Right kidney (tissue), 1 donor: ENCODE results near the gene KIRREL3.

Source experiments
- DNase-seq: peaks from one replicate; pipeline ENCODE4 v3.0.0-alpha.2; 2016

KIRREL3 gene

DNA sequence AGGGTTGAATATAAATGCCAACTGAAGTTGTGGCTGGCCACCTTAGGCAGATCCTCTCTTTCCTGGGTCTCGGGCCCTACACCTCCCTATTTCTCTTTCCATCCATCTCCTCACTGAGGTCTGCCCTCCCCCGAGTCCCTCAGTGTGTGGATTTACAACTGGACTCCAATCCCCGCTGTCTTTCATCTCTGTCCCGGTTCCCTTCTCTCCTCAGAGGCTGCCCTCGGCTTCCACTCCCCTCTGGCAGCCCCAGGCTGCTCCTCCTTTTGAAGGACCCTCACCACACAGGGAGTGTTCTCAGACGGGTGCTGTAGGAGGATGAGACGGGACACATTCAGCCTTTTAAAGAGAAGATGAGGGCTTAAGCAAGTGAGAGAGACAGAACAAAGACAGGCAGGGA, 478.0 kb downstream of the KIRREL3 start:
- DNase-seq, result no peak

DNA sequence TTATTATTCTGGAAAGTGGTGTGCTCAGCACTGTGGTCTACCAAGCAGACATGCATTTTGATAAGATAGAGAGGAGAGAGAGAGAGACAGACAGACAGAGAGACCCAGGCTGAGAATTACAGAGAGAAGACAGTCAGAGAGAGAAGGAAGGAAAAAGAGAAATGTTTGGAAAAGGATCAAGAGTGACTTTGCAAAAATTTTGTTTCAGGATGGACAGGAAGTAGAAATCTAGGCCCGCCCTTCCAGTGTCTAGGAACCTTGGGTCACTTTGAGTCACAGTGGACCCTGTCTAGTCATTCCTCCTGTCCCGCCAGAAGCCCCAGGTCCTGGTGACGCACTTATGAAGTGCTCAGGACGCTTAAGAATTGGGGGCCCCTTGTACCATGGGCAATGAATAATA, 478.4 kb downstream of the KIRREL3 start:
- DNase-seq, result no peak

DNA sequence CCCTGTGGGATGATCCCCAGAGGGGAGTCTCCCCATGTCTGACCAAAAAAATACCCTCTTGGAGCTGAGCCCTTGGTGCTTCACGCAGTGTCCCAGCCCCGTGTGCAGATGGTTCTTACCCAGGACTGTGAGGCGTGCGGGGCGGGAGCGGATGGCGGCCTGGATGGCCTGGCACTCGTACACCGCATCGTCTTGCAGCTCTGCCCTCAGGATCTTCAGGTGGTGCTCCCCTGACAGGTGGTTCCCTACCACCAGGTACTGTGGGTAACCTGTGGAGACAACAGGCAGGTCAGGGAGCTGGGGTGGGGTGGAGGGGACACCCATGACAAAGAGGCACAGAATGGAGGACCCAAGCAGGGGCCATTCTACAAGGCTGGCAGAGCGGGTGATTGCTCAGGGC, 479.4 kb downstream of the KIRREL3 start:
- no peak for DNase-seq

DNA sequence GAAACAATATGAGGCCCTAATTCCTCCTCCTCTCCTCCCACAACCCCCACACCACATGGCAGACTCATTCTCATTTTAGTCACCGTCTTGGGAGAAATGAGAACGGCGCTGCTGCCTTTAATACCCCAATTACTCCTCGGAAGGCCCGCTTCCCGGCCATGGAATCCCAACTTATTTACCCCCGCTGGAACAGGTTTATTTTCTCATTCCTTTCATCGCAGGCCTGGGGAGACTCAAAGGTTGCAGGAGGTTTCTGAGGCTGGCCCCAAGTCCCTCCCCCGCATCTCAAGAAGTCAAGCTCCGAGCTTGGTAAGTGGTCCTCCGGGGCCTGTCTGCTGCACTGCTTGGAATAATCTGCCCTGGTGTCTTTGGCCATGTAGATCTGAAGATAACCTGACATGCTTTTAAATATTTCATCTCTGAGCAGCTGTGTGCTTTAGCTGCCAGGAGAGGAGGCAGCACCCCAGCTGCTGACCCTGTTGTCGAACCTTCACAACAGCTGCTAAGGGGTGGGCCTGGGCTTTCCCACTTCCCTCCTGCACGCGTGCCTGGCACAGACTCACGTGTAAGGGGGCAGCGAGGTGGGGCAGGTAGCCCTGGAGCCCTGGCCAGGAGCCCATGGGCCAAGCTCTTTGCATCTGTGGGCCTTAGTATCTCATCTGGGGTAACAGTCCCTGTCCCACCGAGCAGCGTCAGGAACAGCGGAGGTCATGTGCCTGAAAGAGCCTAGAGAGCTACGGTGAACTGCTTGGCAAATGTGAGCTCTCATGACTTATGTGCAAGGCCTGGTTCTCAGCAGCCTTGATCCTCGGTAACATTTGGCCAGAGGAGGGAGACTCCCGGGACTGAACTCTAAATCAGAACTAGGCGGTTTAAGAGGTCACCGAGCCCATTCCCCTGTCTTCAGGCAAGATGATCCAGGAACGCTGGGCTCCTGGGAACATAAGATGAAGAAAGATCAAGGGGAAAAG, 480.5 kb downstream of the KIRREL3 start:
- no peak for DNase-seq

DNA sequence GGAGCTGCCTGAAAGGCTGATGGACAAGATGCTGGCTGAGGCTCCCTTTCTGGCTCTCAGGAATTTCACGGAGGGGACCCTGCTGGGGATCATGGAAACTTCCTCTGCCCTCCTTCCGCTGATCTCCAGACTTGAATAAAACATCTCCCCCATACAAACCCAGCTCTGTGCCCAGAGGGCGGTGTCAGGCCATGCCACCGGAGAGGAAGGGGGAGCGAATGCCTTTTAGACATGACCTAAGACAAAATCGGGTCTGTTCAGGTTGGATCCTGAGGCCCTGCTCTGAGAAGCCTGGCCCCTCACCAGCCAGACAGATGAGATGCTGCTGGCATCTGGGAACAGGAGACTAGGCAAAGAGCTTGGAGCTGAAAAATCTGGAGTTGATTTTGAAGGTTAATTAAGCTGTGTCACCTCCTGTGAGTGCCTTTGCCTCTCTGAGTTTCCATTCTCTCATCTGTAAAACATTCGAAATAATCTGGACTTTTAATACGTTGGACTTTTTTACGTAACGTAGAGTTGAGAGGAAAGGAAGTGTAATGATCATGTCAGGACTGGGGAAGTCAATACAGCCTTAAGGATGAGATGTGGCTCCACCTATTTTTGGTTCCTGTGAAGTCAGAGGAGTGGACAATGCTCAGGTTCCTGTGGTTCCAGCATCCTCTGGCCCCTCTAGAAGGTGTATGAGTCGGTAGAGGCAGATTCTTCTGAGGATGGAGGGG, 481.4 kb downstream of the KIRREL3 start:
- no peak for DNase-seq

DNA sequence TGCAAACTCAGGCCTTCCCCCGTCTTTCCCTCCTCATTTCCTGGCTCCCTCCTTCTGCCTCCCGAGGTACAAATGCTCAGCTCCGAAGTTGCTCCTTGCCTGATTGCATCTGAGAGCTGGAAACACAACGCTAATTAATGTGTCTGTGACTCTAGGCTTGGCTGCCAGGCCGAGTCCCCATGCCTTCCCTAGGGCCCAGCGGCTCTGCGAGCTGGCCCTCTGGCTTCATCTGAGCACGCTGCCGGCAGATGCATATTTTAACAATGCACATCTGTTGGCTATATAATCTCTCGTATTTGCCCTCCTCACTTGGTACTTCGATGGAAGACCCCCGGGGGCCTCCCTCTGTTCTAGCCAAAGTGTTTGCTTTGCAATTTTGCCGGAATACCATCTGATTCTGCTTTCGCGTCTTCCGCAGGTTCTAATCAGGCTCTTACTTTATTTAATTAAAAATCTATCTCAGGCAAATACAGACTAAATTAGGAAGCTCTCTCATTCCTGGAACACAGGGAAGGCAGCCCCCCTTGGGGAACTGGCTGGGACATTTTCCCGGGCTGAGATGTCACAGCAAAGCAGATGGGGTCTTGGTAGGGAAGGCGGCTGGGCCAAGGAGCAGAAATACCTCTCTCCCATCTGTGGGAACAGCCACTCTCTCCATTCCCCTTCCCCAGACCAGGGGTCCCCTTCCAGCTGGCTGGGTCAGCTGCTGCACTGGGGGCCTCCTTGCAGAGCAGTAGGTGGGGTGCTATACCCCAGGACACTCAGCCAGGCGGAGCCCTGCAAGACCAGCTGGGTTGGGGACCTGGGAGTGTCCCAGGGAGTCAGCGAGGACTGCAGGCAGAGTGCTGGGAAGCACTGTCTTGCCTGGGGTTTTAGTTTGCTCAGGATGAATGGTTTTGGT, 482.2 kb downstream of the KIRREL3 start:
- DNase-seq, result no peak

DNA sequence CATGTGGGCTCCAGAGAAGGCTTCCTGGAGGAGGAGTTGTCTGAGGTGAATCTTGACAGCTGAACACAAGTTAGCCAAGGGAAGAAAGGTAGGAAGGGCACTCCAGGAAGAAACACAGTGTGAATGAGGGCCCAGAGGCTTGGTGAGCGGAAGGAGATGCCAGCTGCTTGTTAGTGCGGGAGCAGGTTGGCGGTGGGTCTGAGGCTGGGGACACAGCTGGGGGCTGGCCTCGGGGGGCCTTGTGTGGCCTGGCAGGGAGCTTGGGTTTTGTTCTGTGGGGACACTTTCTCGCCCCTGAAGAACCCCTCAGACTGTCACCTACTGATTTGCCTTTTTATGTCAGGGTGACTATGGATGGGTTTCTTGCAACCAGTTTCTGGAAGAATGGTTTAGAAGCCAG, 485.1 kb downstream of the KIRREL3 start:
- no peak for DNase-seq

DNA sequence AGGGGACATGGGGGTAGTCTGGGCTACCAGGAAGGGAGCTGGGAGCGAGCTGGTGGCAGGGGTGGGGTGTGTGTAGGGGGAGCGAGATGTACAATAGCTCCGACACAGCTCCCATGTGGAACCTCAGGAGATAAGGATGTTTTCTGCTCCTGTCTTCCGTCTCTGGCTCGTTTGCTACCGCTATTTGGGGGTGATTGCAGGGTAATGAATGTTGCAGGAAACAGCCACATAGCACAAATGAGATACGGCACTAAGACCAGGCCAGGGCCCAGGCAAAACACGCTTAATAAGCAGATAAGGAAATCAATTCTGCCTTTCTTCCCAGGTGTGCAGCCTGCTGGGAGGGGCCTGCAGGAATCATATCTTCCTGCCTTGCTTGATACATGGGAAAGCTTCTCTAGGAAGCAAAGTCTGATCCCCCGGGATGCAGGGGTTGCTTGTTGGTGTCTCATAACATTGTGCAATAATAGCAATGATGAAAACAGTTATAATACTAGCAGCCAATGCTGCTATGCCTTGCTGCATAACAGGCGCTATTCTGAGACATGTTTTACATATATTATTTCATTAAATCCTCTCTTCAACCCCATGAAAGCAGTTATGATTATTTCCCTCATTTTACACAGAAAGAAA, 486.4 kb downstream of the KIRREL3 start:
- no peak for DNase-seq

DNA sequence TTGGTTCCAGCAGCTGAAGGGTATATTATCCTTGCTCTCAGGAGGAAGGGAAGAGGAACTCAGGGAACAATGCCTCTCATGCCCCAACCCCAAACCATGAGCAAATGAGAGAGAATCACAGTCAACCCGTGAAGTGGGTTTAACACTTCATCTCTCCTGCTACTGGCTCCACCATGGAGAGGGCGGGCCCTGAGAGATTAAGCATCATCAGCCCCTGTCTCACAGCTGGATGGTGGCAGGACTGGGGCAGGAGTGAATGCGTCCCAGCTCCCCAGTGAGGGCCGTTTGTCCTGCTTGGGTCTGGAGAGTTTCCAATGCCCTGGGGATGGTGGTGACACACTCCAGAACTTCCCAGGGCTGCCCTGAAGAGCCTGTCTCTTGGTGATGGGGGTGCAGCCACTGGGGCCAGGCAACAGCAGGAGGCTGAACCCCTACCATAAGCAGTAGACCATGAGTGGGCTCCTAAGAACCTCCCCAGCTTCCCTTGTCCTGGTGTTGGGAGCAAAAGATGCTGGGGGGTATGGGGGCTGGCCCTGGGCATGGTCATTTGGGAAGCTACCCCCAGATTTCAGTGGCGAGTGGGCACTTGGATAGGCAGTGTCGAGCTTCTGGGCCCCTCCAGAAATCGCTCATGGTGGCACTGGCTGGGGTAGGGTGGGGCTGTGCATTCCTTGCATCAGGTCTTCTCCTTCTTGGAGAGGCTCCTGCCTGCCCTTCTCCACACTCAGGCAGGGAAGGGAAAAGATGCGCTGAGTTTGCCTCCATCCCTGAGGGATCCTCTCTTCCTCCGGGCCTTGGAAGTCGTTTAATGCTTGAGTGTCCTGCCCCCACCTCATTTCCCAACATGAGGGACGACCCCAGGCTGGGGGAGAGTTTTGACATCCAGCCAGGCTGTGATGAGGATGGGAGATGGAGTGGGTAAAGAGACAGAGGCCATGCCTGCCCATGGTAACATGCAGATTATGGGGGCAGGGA, 487.5 kb downstream of the KIRREL3 start:
- no peak for DNase-seq

DNA sequence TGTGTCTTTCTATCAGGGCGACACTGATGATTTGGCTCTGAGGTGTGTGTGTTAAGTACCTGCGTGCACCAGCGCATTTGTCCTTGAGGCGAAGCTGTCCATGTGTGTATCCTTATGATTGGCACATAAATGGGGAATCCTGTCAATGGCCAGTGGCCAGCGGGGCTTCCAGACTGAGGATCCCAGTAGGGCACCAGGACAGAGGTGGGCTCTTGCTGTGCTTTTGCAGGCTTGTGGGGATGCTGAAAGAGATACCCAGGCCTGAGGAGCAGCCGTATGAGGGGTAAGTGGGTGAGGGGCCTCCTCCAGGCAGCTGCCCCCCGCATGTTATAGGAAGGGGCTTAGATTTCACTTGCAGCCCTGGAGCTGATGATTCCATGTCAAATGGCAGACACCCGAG, 488.3 kb downstream of the KIRREL3 start:
- no peak for DNase-seq

DNA sequence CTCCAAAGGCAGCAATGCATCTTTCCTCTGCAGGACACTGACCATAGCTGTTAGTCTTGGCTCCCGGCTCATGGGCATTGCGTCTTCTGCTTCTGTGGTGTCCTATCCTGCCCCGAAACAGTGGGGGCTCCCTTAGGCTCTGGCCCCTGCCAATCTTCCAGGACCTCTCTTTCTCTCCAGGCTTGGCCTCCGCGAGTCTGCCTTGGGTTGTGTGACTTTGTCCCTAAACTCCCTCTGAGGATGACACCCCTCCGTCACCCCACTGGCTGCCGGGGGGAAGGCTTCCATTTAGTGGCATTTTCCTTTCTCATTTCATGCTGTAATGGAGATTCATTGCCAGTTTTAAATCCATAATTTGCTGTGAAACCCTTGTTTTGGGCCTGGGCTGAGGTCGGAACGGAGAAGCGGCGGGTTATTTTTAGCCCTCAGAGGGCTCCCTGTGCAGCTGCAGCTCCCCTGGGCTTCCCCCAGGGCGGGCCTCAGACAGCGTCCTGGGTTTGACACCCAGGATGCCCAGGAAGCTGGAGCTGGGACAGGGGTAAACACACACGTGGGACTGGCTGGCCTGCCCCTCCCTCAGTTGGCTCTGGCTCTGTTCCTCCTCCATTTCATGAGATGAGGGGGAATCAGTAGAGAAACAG, 489.0 kb downstream of the KIRREL3 start:
- no peak for DNase-seq

DNA sequence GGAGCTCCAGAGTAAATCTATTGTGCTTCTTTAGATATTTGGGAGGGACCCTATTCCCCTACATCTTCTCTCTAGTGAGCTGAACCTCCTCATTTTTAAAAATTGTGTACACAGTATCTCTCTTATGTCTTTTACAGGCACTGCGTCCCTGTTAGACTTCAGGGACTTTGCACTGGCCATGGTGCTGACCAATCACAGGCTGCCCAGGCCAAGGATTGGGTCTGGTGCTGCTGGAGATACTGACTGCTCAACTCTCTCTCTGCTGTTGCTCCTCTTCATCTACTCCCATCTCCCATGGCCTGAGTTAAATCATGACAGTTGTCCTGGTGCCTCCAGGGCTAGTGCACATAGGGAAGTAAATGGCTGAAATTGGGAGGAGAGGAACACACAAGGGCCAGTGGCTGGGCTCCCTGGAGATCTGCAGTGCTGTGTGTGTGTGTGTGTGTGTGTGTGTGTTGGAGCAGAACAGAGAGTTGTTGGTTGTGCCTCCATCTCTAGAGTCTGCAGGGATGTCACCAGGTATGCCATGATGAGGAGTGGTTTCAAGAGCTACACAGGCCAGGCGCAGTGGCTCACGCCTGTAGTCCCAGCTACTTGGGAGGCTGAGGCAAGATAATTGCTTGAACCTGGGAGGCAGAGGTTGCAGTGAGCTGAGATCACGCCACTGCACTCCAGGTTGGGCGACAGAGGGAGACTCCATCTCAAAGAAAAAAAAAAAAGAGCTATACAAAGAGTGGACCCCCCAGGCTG, 489.8 kb downstream of the KIRREL3 start:
- no peak for DNase-seq

DNA sequence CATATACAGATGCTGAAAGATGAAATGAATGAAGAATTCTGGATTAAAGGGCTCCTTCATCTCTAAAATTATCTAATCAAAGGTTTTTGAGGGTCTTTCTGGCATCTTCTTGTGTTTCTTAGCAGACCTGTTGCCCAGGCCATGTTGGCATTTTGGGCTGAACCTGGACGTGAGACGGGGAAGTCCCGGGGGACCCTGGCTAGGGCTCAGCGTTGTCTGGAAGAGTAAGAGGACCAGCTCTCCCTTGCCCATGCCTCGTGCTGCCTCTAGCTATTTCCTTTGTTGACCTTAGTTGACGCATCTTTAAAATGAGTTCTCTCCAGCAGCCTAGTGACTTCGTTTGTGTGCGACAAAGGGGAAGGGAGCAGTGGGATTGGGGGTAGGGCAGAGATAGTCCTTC, 492.9 kb downstream of the KIRREL3 start:
- DNase-seq, result no peak

DNA sequence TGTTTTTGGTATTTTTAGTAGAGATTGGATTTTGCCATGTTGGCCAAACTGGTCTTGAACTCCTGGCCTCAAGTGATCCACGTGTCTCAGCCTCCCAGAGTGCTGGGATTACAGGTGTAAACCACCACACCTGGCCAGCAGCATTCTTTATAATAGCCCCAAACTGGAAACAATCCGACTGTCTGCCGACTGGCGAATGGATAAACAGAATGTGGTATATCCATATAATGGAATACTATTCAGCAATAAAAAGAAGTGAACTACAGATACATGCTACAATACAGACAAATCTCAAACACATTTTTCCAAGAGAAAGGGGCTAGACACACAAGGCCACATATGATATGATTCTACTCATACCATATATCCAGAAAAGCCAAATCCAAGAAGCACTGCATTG, 493.8 kb downstream of the KIRREL3 start:
- no peak for DNase-seq

DNA sequence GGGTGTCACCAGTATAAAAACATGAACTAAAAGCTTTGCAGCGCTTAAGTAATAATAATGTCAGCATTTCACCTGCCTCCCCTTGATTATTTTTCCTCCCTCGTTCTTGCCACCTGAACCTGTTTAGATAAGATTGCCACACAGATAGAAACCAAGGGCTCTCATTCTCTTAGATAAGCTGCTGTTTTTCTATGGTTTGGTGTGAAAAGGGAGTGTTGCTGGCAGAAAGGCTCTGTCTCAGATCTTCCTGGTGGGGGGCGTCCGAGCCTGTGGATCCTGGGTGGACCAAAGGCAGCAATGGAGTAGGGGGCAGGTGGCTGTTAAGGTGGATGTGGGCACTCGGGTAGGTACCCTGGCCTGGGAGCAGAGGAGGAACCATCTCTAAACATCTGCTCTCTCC, 497.6 kb downstream of the KIRREL3 start:
- DNase-seq, result no peak

DNA sequence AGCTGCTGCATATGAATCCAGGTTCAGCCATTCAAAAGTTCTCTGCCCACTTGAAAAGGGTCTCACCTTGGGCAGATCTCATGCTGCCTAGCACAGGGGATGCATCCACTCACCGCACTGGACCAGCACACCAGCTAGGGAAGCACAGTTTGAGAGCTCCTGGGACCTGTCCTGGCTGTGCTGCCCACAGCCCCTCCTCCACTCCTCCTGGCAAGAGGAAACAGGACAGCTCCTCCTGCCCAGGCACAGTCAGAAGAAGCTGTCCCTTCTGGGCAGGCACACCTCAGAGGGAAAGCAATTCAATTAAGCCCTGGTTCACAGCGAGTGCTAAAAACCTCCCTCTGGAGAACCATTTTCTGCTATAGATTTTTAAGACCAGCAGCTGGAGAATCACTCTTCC, 498.4 kb downstream of the KIRREL3 start:
- no peak for DNase-seq

DNA sequence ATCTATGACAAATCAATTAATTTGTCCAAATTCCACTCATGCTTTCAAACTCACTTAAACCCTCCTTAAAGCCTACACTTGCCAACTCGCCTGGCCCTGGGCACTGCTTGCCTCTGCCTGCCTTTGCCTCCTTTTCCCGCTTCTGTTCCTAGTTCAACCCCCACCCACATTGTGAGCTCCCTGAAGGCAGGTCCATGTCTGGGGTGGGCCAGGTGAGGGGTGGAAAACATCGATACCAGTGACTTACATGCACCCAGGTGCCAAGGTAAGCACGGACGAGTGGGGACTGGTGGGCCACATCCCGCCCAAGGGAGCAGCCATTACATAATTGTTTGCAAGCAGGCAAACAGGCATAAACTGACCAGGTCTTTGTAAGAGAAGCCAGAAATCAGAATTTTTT, 498.9 kb downstream of the KIRREL3 start:
- no peak for DNase-seq

DNA sequence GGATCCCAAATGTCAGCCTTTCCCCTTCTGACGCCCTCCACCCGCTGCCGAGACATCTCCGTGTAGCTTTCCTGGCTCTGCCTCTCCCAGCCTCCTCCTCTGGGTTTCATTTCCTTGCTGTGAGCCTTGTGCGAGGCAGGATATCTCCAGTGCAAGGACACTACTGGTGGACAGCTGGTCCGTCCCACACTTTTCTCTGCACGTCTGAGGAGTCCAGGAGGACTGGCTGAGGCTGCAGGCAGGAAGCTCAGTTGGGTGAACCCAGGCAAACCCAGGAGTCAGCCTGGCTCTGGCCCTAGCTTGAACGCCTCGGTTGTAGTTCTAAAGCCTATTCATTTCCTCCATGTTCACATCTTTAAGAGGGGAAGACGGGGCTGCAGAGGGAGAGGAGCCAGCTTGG, 499.6 kb downstream of the KIRREL3 start:
- no peak for DNase-seq

DNA sequence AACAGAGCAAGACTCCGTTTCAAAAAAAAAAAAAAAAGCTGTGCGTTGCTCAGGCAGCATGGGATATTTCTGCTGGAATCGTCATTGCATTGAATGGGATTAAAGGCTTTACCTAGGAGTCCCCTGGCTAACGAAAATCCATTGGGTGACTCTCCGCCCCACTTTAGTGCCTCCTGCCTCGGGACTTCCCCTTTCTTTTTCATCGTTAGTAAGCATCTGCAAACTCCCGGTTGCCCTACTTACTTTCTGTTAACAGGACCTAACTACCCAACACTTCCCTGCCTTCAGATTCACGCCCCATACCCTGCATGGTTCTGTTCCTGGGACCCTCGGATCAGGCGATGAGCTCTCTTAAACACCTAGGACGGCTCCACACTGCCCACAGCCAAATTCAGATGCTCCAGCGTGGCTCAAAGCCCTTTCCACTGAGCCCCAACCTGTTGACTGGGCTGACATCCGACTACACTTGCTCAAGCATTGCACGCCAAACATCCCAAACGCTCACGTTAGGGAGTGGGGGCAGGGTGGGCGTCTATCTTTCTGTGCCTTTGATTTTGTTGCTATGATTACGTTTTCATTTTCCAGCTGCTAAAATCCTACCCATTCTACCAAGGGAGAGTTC, 501.3 kb downstream of the KIRREL3 start:
- no peak for DNase-seq
